ENCODE data around the gene ETDC.

DNA sequence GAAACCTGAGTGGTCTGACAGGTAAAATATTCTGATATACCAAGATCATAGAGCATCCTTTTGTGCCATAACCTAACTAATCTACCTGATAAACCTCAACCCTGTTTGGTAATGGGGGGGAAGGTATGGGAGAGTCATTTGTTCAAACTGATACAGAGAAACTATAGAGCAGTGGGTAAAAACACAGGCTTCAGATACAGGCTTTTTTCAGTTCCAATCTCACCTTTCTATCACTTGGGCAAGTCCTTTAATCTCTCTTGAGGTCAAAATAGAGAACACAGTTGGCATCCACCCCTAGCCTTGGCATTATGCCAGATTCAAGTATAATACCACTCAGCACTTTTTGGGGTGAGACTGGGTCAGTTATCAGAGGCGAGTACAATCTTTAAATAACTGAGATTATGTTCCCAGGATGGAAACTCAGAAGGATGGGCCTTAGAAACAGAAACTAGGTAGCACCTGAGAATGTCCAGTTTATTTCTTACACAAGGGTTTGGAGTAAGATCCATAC is 880 bp upstream of the ETDC start:
- TF ChIP-seq, protein P1, sequence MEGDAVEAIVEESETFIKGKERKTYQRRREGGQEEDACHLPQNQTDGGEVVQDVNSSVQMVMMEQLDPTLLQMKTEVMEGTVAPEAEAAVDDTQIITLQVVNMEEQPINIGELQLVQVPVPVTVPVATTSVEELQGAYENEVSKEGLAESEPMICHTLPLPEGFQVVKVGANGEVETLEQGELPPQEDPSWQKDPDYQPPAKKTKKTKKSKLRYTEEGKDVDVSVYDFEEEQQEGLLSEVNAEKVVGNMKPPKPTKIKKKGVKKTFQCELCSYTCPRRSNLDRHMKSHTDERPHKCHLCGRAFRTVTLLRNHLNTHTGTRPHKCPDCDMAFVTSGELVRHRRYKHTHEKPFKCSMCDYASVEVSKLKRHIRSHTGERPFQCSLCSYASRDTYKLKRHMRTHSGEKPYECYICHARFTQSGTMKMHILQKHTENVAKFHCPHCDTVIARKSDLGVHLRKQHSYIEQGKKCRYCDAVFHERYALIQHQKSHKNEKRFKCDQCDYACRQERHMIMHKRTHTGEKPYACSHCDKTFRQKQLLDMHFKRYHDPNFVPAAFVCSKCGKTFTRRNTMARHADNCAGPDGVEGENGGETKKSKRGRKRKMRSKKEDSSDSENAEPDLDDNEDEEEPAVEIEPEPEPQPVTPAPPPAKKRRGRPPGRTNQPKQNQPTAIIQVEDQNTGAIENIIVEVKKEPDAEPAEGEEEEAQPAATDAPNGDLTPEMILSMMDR (IDR thresholded peaks at IDR 0.05), result no peak
- no peak for TF ChIP-seq POLR2A (IDR thresholded peaks at IDR 0.05)
